Activated naive CD4-positive, alpha-beta T cell treated with anti-CD3 and anti-CD28 coated beads, Interleukin-2, amount 10 ng/mL, durations not matched to agents 7 days and 5 days (primary cell): ENCODE data around the gene YIF1A.
A peak's percentile ranks its signal among the peaks of the same experiment; 100 is the strongest.
"Not testable (repeated sequence)": the region's sequence is repeated elsewhere in the genome, so short reads cannot be mapped to it uniquely, and the experiment has no call there.

Experiments used
- CTCF ChIA-PET: fragments of 350-600 bp; sonication (Branson Sonifier 250); formaldehyde crosslinking; loops from one replicate; lab custom pipeline; 2021; ENCODE audit warnings: antibody characterized with exemption; lab: Charles Lee
- DNase-seq: peaks from one replicate; pipeline ENCODE4 v3.0.0-alpha.2; 2020
- H3K27ac Mint-ChIP-seq: one replicate; pipeline ENCODE4 v1.8.0; 2021; ENCODE audit warnings: mild to moderate bottlenecking, moderate library complexity, mixed read lengths
- H3K27me3 Mint-ChIP-seq: one replicate; pipeline ENCODE4 v1.8.0; 2021; ENCODE audit warnings: mild to moderate bottlenecking, mixed read lengths
- H3K36me3 Mint-ChIP-seq: one replicate; pipeline ENCODE4 v1.8.0; 2021; ENCODE audit warnings: mixed read lengths
- H3K4me1 Mint-ChIP-seq: one replicate; pipeline ENCODE4 v1.8.0; 2021; ENCODE audit warnings: mixed read lengths
- H3K4me3 Mint-ChIP-seq: one replicate; pipeline ENCODE4 v1.8.0; 2021; ENCODE audit warnings: mild to moderate bottlenecking, moderate library complexity, mixed read lengths
- H3K9me3 Mint-ChIP-seq: one replicate; pipeline ENCODE4 v1.8.0; 2021; ENCODE audit warnings: mixed read lengths

The YIF1A gene

GRCh38 chr11:66262191-66262590 is 26.8 kb downstream of the YIF1A start:
- Mint-ChIP-seq H3K36me3 (peaks cover 32% of the 10 kb centered on the region), H3K4me1 (peaks cover 23% of the 10 kb centered on the region), H3K27ac (no peak overlapping the region), H3K4me3 (no peak overlapping the region), H3K9me3 (no peaks in the 10 kb centered on the region), H3K27me3 (peaks cover under 1% of the 10 kb centered on the region)
- no peak for DNase-seq
- CTCF ChIA-PET: interaction anchor here (0.6 to 1.7 kb wide), 3 partner anchors 15 to 20 kb away, joined by 3 to 4 read pairs (median 3); no protein-coding TSS in a partner anchor

DNA sequence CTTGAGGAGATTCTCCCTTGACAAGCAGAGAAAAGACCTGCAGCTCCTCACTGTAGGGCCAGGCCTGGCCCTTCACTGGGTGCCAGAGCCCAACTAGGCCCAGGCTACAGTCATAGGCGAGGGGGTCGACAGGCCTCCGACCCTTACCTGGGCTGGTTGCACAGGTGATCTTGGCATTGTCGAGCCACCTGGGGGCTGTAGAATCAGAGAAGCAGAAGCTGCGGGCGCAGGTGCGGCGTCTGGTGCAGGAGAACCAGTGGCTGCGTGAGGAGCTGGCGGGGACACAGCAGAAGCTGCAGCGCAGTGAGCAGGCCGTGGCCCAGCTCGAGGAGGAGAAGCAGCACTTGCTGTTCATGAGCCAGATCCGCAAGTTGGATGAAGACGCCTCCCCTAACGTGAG is 27.4 kb downstream of the YIF1A start:
- Mint-ChIP-seq H3K36me3 (peaks cover 27% of the 10 kb centered on the region), H3K9me3 (no peaks in the 10 kb centered on the region), H3K4me3 (no peak overlapping the region), H3K4me1 (peaks cover 24% of the 10 kb centered on the region), H3K27ac (no peak overlapping the region), H3K27me3 (peaks cover 3% of the 10 kb centered on the region)
- DNase-seq: no peak
- CTCF ChIA-PET: interaction anchor here (1.0 to 1.7 kb wide), 2 partner anchors 19 to 21 kb away, joined by 3 to 4 read pairs; no protein-coding TSS in a partner anchor

DNA sequence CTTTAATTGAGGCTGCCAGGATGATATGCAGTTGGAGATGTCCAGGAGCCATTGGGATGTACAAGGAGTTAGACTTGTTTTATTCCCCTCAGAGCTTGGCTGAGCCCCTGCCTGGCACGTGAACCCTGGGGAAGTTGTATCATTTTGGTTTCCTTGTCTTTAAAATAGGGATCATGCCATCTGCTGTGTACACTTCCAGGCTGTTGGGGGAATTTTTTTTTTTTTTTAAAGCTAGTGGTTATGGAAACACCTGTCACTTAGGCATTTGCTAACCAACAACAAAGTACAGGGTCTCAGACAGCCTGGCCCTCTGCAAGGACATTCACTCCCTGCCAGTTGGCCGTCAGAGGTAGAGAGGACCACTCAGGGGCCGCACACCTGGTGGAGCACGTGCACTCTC is 29.0 kb downstream of the YIF1A start:
- Mint-ChIP-seq H3K27ac (no peak overlapping the region), H3K9me3 (no peaks in the 10 kb centered on the region), H3K4me3 (no peak overlapping the region), H3K27me3 (peaks cover 3% of the 10 kb centered on the region), H3K4me1 (peaks cover 35% of the 10 kb centered on the region), H3K36me3 (peaks cover 27% of the 10 kb centered on the region)
- CTCF ChIA-PET: interaction anchor here (3.3 kb wide), 1 partner anchor 39 kb away, joined by 23 read pairs; no protein-coding TSS in a partner anchor
- DNase-seq: no peak

- peak overlapping the region; percentile 99 for H3K27ac Mint-ChIP-seq
- peaks cover 23% of the 10 kb centered on the region for H3K36me3 Mint-ChIP-seq
- H3K9me3 Mint-ChIP-seq: no peaks in the 10 kb centered on the region
- H3K27me3 Mint-ChIP-seq: peaks cover 3% of the 10 kb centered on the region
- DNase-seq: no peak
- H3K4me3 Mint-ChIP-seq: peak overlapping the region; percentile 85
- H3K4me1 Mint-ChIP-seq: peaks cover 32% of the 10 kb centered on the region
- CTCF ChIA-PET: interaction anchor here (0.8 to 3.3 kb wide), 4 partner anchors 18 to 42 kb away, joined by 3 to 23 read pairs (median 4); partner anchors contain the start of gene YIF1A
Measured at GRCh38 chr11:66259225-66259624, 29.7 kb downstream of the YIF1A start.

GRCh38 chr11:66258473-66258893 is 30.5 kb downstream of the YIF1A start:
- Mint-ChIP-seq H3K27ac (peak overlapping the region; percentile 99), H3K27me3 (peaks cover 3% of the 10 kb centered on the region), H3K4me1 (peaks cover 34% of the 10 kb centered on the region), H3K36me3 (peaks cover 25% of the 10 kb centered on the region), H3K4me3 (peak overlapping the region; percentile 85), H3K9me3 (no peaks in the 10 kb centered on the region)
- CTCF ChIA-PET: interaction anchor here (0.8 to 3.3 kb wide), 5 partner anchors 19 to 41 kb away, joined by 3 to 23 read pairs (median 4); partner anchors contain the start of gene YIF1A
- no peak for DNase-seq

DNA sequence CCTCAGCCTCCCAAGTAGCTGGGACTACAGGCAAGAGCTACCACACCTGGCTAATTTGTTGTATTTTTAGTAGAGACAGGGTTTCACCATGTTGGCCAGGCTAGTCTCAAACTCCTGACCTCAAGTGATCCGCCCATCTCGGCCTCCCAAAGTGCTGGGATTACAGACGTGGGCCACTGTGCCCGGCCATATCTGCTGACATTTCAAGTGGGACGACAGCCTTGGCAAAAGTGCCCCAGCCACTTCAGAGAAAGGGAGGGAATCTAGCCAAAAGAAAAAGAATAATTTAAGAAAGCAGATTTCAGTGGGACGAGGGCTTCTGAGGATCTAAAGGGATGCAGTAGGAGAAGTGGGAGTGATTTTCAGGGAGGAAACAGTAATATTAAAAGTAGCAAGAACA is 35.9 kb downstream of the YIF1A start:
- H3K9me3 Mint-ChIP-seq, DNase-seq, H3K4me3 Mint-ChIP-seq, H3K27me3 Mint-ChIP-seq: not testable (repeated sequence)
- Mint-ChIP-seq H3K36me3 (peaks cover 20% of the 10 kb centered on the region), H3K4me1 (peaks cover 20% of the 10 kb centered on the region), H3K27ac (peak overlapping the region; percentile 55)
- CTCF ChIA-PET: interaction anchor here (0.7 to 1.5 kb wide), 2 partner anchors 12 to 30 kb away, joined by 3 read pairs; no protein-coding TSS in a partner anchor

- H3K4me3 Mint-ChIP-seq: no peak overlapping the region
- H3K27ac Mint-ChIP-seq: peak overlapping the region; percentile 75
- H3K9me3 Mint-ChIP-seq: no peaks in the 10 kb centered on the region
- CTCF ChIA-PET: interaction anchor here (1.1 to 1.5 kb wide), 2 partner anchors 10 to 14 kb away, joined by 3 read pairs; no protein-coding TSS in a partner anchor
- H3K36me3 Mint-ChIP-seq: peaks cover 27% of the 10 kb centered on the region
- H3K4me1 Mint-ChIP-seq: peaks cover 17% of the 10 kb centered on the region
- no peaks in the 10 kb centered on the region for H3K27me3 Mint-ChIP-seq
- no peak for DNase-seq
Measured at GRCh38 chr11:66251809-66252208, 37.1 kb downstream of the YIF1A start.

DNA sequence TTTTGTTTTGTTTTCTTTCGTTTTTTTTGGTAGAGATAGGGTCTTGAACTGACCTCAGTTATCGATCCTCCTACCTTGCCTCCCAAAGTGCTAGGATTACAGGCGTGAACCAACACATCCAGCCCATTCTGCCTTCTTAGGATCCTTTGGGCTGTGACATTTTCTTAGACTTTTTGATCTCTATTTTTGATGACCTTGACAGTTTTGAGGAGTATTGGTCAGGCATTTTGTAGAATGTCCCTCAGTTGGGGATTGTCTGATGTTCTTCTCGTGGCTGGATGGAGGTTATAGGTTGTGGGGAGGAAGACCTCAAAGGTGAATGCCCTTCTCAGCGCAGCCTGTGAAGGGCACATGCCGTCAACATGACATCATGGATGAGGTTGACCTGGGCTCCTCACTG is 40.0 kb downstream of the YIF1A start:
- Mint-ChIP-seq H3K4me3 (no peak overlapping the region), H3K27ac (no peak overlapping the region), H3K4me1 (peaks cover 6% of the 10 kb centered on the region), H3K27me3 (no peaks in the 10 kb centered on the region), H3K36me3 (peaks cover 33% of the 10 kb centered on the region), H3K9me3 (no peaks in the 10 kb centered on the region)
- CTCF ChIA-PET: no interaction called here
- DNase-seq: no peak

- CTCF ChIA-PET: interaction anchor here (0.6 to 0.9 kb wide), 2 partner anchors 15 to 163 kb away, joined by 3 read pairs; no protein-coding TSS in a partner anchor
- H3K4me1 Mint-ChIP-seq: peaks cover 7% of the 10 kb centered on the region
- DNase-seq: no peak
- no peaks in the 10 kb centered on the region for H3K27me3 Mint-ChIP-seq
- no peak overlapping the region for H3K4me3 Mint-ChIP-seq
- H3K9me3 Mint-ChIP-seq: no peaks in the 10 kb centered on the region
- no peak overlapping the region for H3K27ac Mint-ChIP-seq
- peaks cover 32% of the 10 kb centered on the region for H3K36me3 Mint-ChIP-seq
Measured at GRCh38 chr11:66247801-66248200, 41.1 kb downstream of the YIF1A start.

- H3K36me3 Mint-ChIP-seq: peaks cover 34% of the 10 kb centered on the region
- H3K4me1 Mint-ChIP-seq: peaks cover 10% of the 10 kb centered on the region
- H3K27ac Mint-ChIP-seq: no peak overlapping the region
- H3K4me3 Mint-ChIP-seq: no peak overlapping the region
- CTCF ChIA-PET: interaction anchor here (0.6 to 0.9 kb wide), 2 partner anchors 15 to 164 kb away, joined by 3 read pairs; no protein-coding TSS in a partner anchor
- no peaks in the 10 kb centered on the region for H3K9me3 Mint-ChIP-seq
- no peak for DNase-seq
- H3K27me3 Mint-ChIP-seq: no peaks in the 10 kb centered on the region
Measured at GRCh38 chr11:66247295-66247694, 41.6 kb downstream of the YIF1A start.

GRCh38 chr11:66243782-66244535 is 45.0 kb downstream of the YIF1A start:
- Mint-ChIP-seq H3K9me3 (no peaks in the 10 kb centered on the region), H3K4me3 (no peak overlapping the region), H3K27me3 (no peaks in the 10 kb centered on the region), H3K27ac (peak overlapping the region; percentile 75), H3K4me1 (peaks cover 14% of the 10 kb centered on the region), H3K36me3 (peaks cover 36% of the 10 kb centered on the region)
- CTCF ChIA-PET: no interaction called here
- DNase-seq: no peak

DNA sequence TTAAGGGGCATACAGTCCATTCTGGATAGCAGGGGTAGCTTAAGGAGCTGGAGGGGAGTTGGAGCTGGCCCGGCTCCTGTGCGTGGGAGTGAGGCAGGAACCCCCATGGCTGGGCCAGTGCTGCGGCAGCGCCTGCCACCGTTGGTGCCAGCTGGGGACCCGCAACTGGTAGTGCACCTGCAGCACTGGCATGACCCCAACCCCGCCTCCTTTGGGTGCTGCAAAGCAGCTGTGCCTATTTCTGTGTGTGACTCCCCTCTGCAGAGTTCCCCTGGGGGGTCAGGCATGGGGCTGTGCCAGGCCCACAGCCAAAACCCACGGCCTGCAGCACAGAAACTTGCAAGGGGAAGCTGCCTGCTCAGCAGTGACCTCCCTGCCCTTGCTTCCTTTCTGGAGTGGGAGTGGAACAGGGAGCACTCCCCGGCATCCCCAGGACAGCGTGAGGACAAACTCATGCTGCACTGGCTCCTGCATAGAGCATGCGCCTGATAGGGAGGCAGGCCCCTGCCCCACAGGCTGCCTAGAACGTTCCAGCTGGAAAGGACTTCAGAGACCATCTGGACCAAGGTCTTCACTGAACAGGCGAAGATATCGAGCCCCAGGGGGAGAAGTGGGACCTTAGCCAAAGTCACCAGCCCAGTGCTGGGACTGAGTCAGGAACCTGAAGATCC is 46.7 kb downstream of the YIF1A start:
- H3K4me3 Mint-ChIP-seq: no peak overlapping the region
- H3K27ac Mint-ChIP-seq: peak overlapping the region; percentile 2
- peaks cover 14% of the 10 kb centered on the region for H3K4me1 Mint-ChIP-seq
- no peaks in the 10 kb centered on the region for H3K9me3 Mint-ChIP-seq
- H3K27me3 Mint-ChIP-seq: no peaks in the 10 kb centered on the region
- H3K36me3 Mint-ChIP-seq: peaks cover 32% of the 10 kb centered on the region
- CTCF ChIA-PET: interaction anchor here (1.6 kb wide), 1 partner anchor 9 kb away, joined by 3 read pairs; no protein-coding TSS in a partner anchor
- DNase-seq: no peak

DNA sequence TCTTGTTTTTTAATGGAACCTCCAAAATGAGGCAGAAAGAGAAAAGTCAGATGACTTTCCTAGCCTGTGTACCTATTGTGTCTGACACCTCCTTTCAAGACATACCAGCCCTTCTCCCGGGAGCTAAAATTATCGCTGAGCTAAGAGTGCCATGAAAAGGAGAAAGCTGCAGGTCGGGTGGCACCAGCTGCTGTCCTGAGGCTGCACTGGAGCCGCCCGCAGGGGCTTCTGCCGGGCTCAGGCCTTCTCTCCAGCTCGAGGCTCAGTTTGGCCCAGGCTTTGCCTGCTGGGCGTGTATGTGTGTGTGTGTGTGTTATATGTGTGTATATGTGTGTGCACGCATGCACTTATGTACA is 48.2 kb downstream of the YIF1A start:
- peaks cover 14% of the 10 kb centered on the region for H3K4me1 Mint-ChIP-seq
- no peak for DNase-seq
- H3K27ac Mint-ChIP-seq: no peak overlapping the region
- peaks cover 31% of the 10 kb centered on the region for H3K36me3 Mint-ChIP-seq
- H3K4me3 Mint-ChIP-seq: no peak overlapping the region
- no peaks in the 10 kb centered on the region for H3K27me3 Mint-ChIP-seq
- CTCF ChIA-PET: interaction anchor here (1.1 kb wide), 1 partner anchor 19 kb away, joined by 3 read pairs; no protein-coding TSS in a partner anchor
- H3K9me3 Mint-ChIP-seq: no peaks in the 10 kb centered on the region
